Activated T-cell treated with anti-CD3 and anti-CD28 coated beads, Interleukin-2, amount 50 U/mL, for 48 hours (primary cell): ENCODE results near the gene RABGAP1L.
"Not testable (repeated sequence)": the region's sequence is repeated elsewhere in the genome, so short reads cannot be mapped to it uniquely, and the experiment has no call there.

Experiments used
- DNase-seq, 2 experiments: peaks; one replicate each; pipeline ENCODE4 v3.0.0-alpha.2; 2020

RABGAP1L gene

GRCh38 chr1:174314433-174314832 lies 155.1 kb downstream of the RABGAP1L start:
- no peak for DNase-seq

- DNase-seq = no peak
Observed at GRCh38 chr1:174315239-174315638, 155.9 kb downstream of the RABGAP1L start.

GRCh38 chr1:174320897-174321296 lies 161.6 kb downstream of the RABGAP1L start:
- not testable (repeated sequence) for DNase-seq

GRCh38 chr1:174322202-174322862 lies 163.0 kb downstream of the RABGAP1L start:
- DNase-seq = no peak

- no peak for DNase-seq
Observed at GRCh38 chr1:174324493-174324892, 165.2 kb downstream of the RABGAP1L start.

GRCh38 chr1:174324939-174325338 lies 165.6 kb downstream of the RABGAP1L start:
- DNase-seq = no peak

- no peak for DNase-seq
Observed at GRCh38 chr1:174326278-174326677, 167.0 kb downstream of the RABGAP1L start.

GRCh38 chr1:174333437-174333836 lies 174.1 kb downstream of the RABGAP1L start:
- DNase-seq = no peak

- DNase-seq = no peak
Observed at GRCh38 chr1:174337000-174337681, 177.8 kb downstream of the RABGAP1L start.

GRCh38 chr1:174340404-174340803 lies 181.1 kb downstream of the RABGAP1L start:
- DNase-seq = not testable (repeated sequence)

GRCh38 chr1:174344162-174344561 lies 184.8 kb downstream of the RABGAP1L start:
- no peak for DNase-seq

GRCh38 chr1:174352117-174352516 lies 192.8 kb downstream of the RABGAP1L start:
- no peak for DNase-seq

GRCh38 chr1:174352883-174353608 lies 193.7 kb downstream of the RABGAP1L start:
- no peak for DNase-seq

- no peak for DNase-seq
Observed at GRCh38 chr1:174358344-174358743, 199.0 kb downstream of the RABGAP1L start.

- no peak for DNase-seq
Observed at GRCh38 chr1:174358786-174359453, 199.6 kb downstream of the RABGAP1L start.

- DNase-seq = no peak
Observed at GRCh38 chr1:174359454-174359805, 200.1 kb downstream of the RABGAP1L start.

GRCh38 chr1:174364996-174365736 lies 205.8 kb downstream of the RABGAP1L start:
- DNase-seq = no peak

- DNase-seq = no peak
Observed at GRCh38 chr1:174366946-174367345, 207.6 kb downstream of the RABGAP1L start.

- DNase-seq = no peak
Observed at GRCh38 chr1:174367892-174368291, 208.6 kb downstream of the RABGAP1L start.

- DNase-seq = no peak
Observed at GRCh38 chr1:174376030-174376429, 216.7 kb downstream of the RABGAP1L start.

GRCh38 chr1:174391716-174392115 lies 232.4 kb downstream of the RABGAP1L start:
- DNase-seq = no peak

GRCh38 chr1:174393885-174394284 lies 234.6 kb downstream of the RABGAP1L start:
- DNase-seq = no peak

- no peak for DNase-seq
Observed at GRCh38 chr1:174397261-174397660, 237.9 kb downstream of the RABGAP1L start.
